Hepatocyte (in vitro differentiated cells): ENCODE results near the gene RREB1. TPM values are rescaled to one million over a fixed set of nuclear protein-coding genes. Genes with fewer than 3 reads are reported as not detected.
A peak's percentile ranks its signal among the peaks of the same experiment; 100 is the strongest.

Experiments used
- DNase-seq: peaks from one replicate; pipeline ENCODE4 v3.0.0-alpha.2; 2016; ENCODE audit warnings: low spot score
- H2AFZ ChIP-seq: fragments of 200-600 bp; sonication (generic); 2 replicates; pipeline ENCODE4 v1.6.0; 2016; ENCODE audit warnings: antibody characterized with exemption, mild to moderate bottlenecking
- H3K27ac ChIP-seq: fragments of 200-600 bp; sonication (generic); 2 replicates; pipeline ENCODE4 v1.5.1; 2016; ENCODE audit warnings: mild to moderate bottlenecking
- H3K27me3 ChIP-seq: fragments of 200-600 bp; sonication (generic); 2 replicates; pipeline ENCODE4 v1.6.1; 2016
- H3K36me3 ChIP-seq: fragments of 200-600 bp; sonication (generic); replicated peaks from 2 replicates; pipeline ENCODE4 v1.5.1; 2016; ENCODE audit warnings: low read depth; ENCODE audit not compliant: insufficient read depth
- H3K4me1 ChIP-seq: fragments of 200-600 bp; sonication (generic); 2 replicates; pipeline ENCODE4 v1.5.1; 2016; ENCODE audit warnings: mild to moderate bottlenecking, moderate library complexity; ENCODE audit not compliant: insufficient read depth
- H3K4me2 ChIP-seq: fragments of 200-600 bp; sonication (generic); 2 replicates; pipeline ENCODE4 v1.6.0; 2016
- H3K4me3 ChIP-seq: fragments of 200-600 bp; sonication (generic); 2 replicates; pipeline ENCODE4 v1.5.1; 2016; ENCODE audit warnings: mild to moderate bottlenecking
- H3K79me2 ChIP-seq: fragments of 200-600 bp; sonication (generic); 2 replicates; pipeline ENCODE4 v1.6.0; 2017; ENCODE audit warnings: mild to moderate bottlenecking
- H3K9me2 ChIP-seq: fragments of 200-600 bp; sonication (generic); replicated peaks from 2 replicates; pipeline ENCODE4 v1.6.0; 2017; ENCODE audit warnings: mild to moderate bottlenecking; ENCODE audit not compliant: insufficient read depth
- H3K9me3 ChIP-seq: fragments of 200-600 bp; sonication (generic); 2 replicates; pipeline ENCODE4 v1.5.1; 2016; ENCODE audit warnings: low read depth, mild to moderate bottlenecking
- H4K20me1 ChIP-seq: fragments of 200-600 bp; sonication (generic); 2 replicates; pipeline ENCODE4 v1.6.0; 2016; ENCODE audit warnings: mild to moderate bottlenecking; ENCODE audit not compliant: insufficient read depth, poor library complexity, severe bottlenecking
- EZH2 ChIP-seq: fragments of 200-600 bp; sonication (generic); IDR thresholded peaks from 2 replicates; pipeline ENCODE4 v1.6.1; 2016; ENCODE audit warnings: antibody characterized with exemption, mild to moderate bottlenecking, borderline replicate concordance
- EZH2phosphoT487 ChIP-seq: fragments of 200-600 bp; sonication (generic); IDR thresholded peaks from one replicate; pipeline ENCODE4 v1.6.1; 2018; ENCODE audit warnings: antibody characterized with exemption, mild to moderate bottlenecking, low read depth, moderate library complexity; ENCODE audit not compliant: unreplicated experiment, severe bottlenecking
- WGBS: methylation state at CpG from one replicate; pipeline ENCODE4 v1.1.6; 2016; ENCODE audit warnings: low lambda C conversion rate; ENCODE audit errors: missing lambda C conversion rate; 5-methylcytosine and 5-hydroxymethylcytosine counted together
- polyA plus RNA-seq: library from polyadenylated mRNA; unstranded; fragments of >200 nt; fragmentation: Nextera tagmentation; extraction: Ambion mirVana; gene quantifications from 2 replicates; pipeline ENCODE4 v1.2.1, GENCODE V29; 2016
- total RNA-seq: library from RNA; depleted of rRNA; stranded (reverse); fragments of >200 nt; gene quantifications from 2 replicates; pipeline ENCODE4 v1.2.3, GENCODE V29; 2014
- TF ChIP-seq, protein P1 (sequence below): fragments of 200-600 bp; sonication (generic); IDR thresholded peaks from 2 replicates; pipeline ENCODE4 v1.5.1; 2016; ENCODE audit warnings: antibody characterized with exemption, mild to moderate bottlenecking; ENCODE audit not compliant: poor library complexity

Gene RREB1
- total and polyA plus RNA-seq, 2 experiments from 2014 or later = 15.2 to 28.7 TPM

DNA sequence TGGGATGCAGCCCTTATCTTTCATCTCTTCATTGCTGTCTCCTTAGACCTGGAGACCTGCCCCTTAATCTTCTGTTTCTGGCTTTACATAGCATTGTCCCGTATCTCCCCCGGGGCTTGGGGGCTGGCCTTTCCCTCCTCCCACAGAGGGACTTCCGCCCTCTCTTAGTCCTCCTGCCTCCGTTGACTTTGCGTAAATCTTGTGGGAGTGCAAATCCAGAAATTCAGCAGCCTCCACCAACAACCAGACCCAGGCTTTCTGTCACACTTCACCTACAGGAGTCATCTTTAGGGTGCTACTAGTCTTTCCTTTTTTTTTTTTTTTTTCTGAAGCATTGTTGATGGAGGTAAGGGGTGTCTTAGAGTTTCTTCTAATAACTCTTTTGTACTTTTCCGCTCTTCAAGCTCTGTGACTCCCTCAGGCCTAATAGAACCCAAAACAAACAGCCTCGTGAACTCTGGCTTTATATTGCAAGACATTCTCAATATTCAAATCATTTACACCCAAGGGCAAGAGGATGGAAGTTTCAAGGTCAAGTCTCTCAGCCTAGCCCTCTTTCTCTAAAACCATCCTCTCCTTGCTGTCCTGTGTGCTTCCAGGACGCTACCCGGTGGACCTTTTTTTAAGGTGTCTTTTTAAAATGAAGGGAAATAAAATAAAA, 66.2 kb downstream of the RREB1 start:
- H3K79me2 ChIP-seq = peaks cover 100% of the 10 kb centered on the region
- H3K9me3 ChIP-seq = no peaks in the 10 kb centered on the region
- peaks cover 20% of the 10 kb centered on the region for H3K4me1 ChIP-seq
- H3K27me3 ChIP-seq = no peaks in the 10 kb centered on the region
- H3K4me2 ChIP-seq = peak overlapping the region; percentile 18
- no peaks in the 10 kb centered on the region for H3K36me3 ChIP-seq
- TF ChIP-seq EZH2phosphoT487 (no peak), EZH2 (no peak)
- TF ChIP-seq, protein P1, sequence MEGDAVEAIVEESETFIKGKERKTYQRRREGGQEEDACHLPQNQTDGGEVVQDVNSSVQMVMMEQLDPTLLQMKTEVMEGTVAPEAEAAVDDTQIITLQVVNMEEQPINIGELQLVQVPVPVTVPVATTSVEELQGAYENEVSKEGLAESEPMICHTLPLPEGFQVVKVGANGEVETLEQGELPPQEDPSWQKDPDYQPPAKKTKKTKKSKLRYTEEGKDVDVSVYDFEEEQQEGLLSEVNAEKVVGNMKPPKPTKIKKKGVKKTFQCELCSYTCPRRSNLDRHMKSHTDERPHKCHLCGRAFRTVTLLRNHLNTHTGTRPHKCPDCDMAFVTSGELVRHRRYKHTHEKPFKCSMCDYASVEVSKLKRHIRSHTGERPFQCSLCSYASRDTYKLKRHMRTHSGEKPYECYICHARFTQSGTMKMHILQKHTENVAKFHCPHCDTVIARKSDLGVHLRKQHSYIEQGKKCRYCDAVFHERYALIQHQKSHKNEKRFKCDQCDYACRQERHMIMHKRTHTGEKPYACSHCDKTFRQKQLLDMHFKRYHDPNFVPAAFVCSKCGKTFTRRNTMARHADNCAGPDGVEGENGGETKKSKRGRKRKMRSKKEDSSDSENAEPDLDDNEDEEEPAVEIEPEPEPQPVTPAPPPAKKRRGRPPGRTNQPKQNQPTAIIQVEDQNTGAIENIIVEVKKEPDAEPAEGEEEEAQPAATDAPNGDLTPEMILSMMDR = no peak
- DNase-seq = no peak
- H2AFZ ChIP-seq = no peak overlapping the region
- H3K4me3 ChIP-seq = no peak overlapping the region
- H4K20me1 ChIP-seq = peaks cover 36% of the 10 kb centered on the region
- no peaks in the 10 kb centered on the region for H3K9me2 ChIP-seq
- 61% methylated on average over 9 of the region's 9 CpGs for WGBS
- H3K27ac ChIP-seq = no peak overlapping the region

DNA sequence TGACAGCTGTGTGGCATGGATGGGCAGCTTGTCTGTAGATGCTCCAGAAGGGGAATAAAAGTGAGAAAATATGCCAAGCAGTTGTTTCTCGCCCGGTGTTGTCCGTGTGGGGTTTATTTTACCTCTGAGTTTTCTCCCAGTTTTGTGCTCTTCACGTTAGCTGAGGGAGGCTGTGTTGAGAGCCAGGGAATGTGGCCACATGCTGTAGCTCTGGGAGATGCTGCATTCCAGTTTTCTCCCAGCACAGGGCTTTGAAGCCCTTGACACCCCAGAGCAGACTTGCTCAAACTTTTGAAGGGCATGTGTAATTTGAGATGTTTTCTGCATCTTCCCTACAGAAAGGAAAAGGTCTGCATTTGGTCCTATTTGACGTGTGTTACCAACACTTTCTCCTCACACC, 67.7 kb downstream of the RREB1 start:
- TF ChIP-seq EZH2 (no peak), EZH2phosphoT487 (no peak)
- TF ChIP-seq, protein P1 = no peak
- peaks cover 26% of the 10 kb centered on the region for H4K20me1 ChIP-seq
- peaks cover 99% of the 10 kb centered on the region for H3K79me2 ChIP-seq
- H3K4me1 ChIP-seq = peaks cover 7% of the 10 kb centered on the region
- no peaks in the 10 kb centered on the region for H3K9me2 ChIP-seq
- no peaks in the 10 kb centered on the region for H3K9me3 ChIP-seq
- no peaks in the 10 kb centered on the region for H3K27me3 ChIP-seq
- DNase-seq = no peak
- no peak overlapping the region for H3K4me3 ChIP-seq
- no peak overlapping the region for H3K4me2 ChIP-seq
- H3K36me3 ChIP-seq = no peaks in the 10 kb centered on the region
- H2AFZ ChIP-seq = no peak overlapping the region
- no peak overlapping the region for H3K27ac ChIP-seq
- WGBS = 80% methylated on average over 5 of the region's 5 CpGs

DNA sequence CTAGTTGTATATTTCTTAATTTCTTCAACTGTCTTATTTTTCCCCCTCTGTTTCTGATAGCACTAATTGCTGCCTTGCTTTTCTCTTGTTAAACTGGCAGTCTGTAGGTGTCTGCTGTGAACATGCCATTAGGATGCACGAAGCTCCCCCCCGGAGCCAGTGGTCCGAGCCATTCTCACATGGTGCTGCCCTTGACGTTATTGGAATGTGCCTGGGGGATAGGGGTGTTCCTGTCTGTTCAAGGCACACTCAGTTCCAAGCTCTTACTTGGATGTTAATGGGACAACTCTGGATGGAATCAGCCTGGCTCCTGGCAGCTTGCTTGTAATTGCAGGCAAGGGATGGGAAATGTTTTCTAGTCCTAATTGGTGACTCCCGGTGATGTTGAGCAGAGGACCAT, 68.4 kb downstream of the RREB1 start:
- Histone ChIP-seq H3K79me2 (peaks cover 99% of the 10 kb centered on the region), H3K9me3 (no peaks in the 10 kb centered on the region), H3K4me2 (no peak overlapping the region), H2AFZ (no peak overlapping the region), H3K4me1 (peaks cover 7% of the 10 kb centered on the region), H3K27me3 (no peaks in the 10 kb centered on the region), H3K9me2 (no peaks in the 10 kb centered on the region), H3K4me3 (no peak overlapping the region), H3K36me3 (no peaks in the 10 kb centered on the region), H3K27ac (no peak overlapping the region), H4K20me1 (peaks cover 29% of the 10 kb centered on the region)
- 62% methylated on average over 5 of the region's 5 CpGs for WGBS
- no peak for TF ChIP-seq EZH2
- DNase-seq = no peak

DNA sequence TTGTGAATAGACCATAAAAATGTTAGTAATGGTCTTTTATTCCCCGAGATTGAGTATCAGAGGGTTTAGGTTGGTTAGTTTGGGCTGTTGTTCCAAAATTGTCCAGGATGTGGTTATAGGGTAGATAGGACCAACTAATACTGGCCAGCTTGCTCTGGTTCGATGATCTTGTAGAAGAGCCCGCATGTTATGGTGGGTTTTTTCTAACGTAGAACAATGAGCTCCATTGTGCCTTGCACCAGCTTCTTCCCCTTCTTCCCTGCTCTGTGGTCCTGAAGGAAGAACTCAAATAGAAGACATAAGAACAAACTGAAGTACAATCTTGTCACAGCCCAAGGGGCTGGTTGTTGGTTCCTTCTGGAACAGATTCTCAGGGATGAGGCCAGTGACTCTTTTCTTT, 70.5 kb downstream of the RREB1 start:
- H3K4me3 ChIP-seq = no peak overlapping the region
- H3K36me3 ChIP-seq = no peaks in the 10 kb centered on the region

More for the DNA sequence above, 70.5 kb downstream of the RREB1 start:
- peaks cover 84% of the 10 kb centered on the region for H3K79me2 ChIP-seq
- peaks cover 7% of the 10 kb centered on the region for H3K4me1 ChIP-seq
- peaks cover 24% of the 10 kb centered on the region for H4K20me1 ChIP-seq
- H3K4me2 ChIP-seq = no peak overlapping the region
- no peaks in the 10 kb centered on the region for H3K9me2 ChIP-seq
- H2AFZ ChIP-seq = no peak overlapping the region
- WGBS = 90% methylated on average over 4 of the region's 4 CpGs
- no peaks in the 10 kb centered on the region for H3K9me3 ChIP-seq
- DNase-seq = no peak
- H3K27me3 ChIP-seq = no peaks in the 10 kb centered on the region
- no peak for TF ChIP-seq EZH2phosphoT487
- TF ChIP-seq EZH2 = no peak
- TF ChIP-seq, protein P1 = no peak
- H3K27ac ChIP-seq = no peak overlapping the region
